ENCODE measurements around the gene ITPR1. TPM values are rescaled to one million over a fixed set of nuclear protein-coding genes. Genes with fewer than 3 reads are reported as not detected.

Gene ITPR1
- total and polyA plus RNA-seq, 2 experiments from 2014 or later: 6.8 to 21.0 TPM

DNA sequence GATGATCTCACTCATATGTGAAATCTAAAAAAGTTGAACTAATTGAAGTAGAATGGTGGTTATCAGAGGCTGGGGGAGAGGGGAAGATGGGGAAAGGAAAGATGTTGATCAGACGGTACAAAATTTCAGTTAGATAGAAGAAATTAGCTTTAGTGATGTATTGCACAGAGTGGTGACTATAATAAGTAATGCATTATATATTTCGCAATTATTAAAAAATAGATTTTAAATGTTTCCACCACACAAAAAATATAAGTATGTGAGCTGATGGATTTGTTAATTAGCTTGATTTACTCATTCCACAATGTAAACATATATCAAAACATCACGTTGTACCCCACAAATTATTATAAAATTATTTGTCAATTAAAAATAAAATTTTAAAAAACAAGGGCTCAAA is 34.2 kb upstream of the ITPR1 start (continued):
- TF ChIP-seq, protein P1, sequence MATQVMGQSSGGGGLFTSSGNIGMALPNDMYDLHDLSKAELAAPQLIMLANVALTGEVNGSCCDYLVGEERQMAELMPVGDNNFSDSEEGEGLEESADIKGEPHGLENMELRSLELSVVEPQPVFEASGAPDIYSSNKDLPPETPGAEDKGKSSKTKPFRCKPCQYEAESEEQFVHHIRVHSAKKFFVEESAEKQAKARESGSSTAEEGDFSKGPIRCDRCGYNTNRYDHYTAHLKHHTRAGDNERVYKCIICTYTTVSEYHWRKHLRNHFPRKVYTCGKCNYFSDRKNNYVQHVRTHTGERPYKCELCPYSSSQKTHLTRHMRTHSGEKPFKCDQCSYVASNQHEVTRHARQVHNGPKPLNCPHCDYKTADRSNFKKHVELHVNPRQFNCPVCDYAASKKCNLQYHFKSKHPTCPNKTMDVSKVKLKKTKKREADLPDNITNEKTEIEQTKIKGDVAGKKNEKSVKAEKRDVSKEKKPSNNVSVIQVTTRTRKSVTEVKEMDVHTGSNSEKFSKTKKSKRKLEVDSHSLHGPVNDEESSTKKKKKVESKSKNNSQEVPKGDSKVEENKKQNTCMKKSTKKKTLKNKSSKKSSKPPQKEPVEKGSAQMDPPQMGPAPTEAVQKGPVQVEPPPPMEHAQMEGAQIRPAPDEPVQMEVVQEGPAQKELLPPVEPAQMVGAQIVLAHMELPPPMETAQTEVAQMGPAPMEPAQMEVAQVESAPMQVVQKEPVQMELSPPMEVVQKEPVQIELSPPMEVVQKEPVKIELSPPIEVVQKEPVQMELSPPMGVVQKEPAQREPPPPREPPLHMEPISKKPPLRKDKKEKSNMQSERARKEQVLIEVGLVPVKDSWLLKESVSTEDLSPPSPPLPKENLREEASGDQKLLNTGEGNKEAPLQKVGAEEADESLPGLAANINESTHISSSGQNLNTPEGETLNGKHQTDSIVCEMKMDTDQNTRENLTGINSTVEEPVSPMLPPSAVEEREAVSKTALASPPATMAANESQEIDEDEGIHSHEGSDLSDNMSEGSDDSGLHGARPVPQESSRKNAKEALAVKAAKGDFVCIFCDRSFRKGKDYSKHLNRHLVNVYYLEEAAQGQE (IDR thresholded peaks at IDR 0.05; ENCODE audit: unreplicated experiment): no peak
- TF ChIP-seq JUNB (IDR thresholded peaks at IDR 0.05; ENCODE audit: unreplicated experiment) (no peak), POLR2AphosphoS5 (IDR thresholded peaks at IDR 0.05; ENCODE audit: low read depth) (no peak)

DNA sequence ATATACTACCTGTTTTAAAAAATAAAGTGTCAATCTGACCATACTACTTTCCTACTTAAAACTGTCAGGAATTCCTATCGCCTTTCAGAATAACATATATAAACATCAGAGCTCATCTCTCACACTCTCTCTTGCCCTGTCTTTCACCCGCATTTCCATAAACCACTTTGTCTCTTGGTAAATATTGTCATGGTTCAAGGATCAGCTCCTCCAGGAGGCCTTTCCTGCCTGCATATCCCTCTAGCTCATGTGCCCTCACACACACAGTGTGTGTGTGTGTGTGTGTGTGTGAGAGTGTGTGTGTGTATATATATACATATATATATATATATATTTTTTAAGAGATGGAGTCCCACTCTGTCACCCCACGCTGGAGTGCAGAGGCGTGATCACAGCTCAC is 32.8 kb upstream of the ITPR1 start:
- H3K27ac Mint-ChIP-seq: no peak overlapping the region
- Histone ChIP-seq H3K79me2 (replicated peaks; ENCODE audit: insufficient read depth) (no peaks in the 10 kb centered on the region), H4K20me1 (replicated peaks; ENCODE audit: insufficient read depth) (no peaks in the 10 kb centered on the region), H2AFZ (no peak overlapping the region), H3K4me3 (no peak overlapping the region), H3K4me2 (no peak overlapping the region), H3K36me3 (ENCODE audit: insufficient read depth) (no peaks in the 10 kb centered on the region), H3K9me2 (ENCODE audit: insufficient read depth) (no peaks in the 10 kb centered on the region), H3K27me3 (ENCODE audit: insufficient read depth) (no peaks in the 10 kb centered on the region), H3K4me1 (ENCODE audit: insufficient read depth) (no peaks in the 10 kb centered on the region), H3F3A (replicated peaks; ENCODE audit: low read depth) (no peaks in the 10 kb centered on the region), H3K27ac (ENCODE audit: low read depth) (no peak overlapping the region)
- no peaks in the 10 kb centered on the region for H3K9me3 Mint-ChIP-seq
- ATAC-seq (no peak), DNase-seq (ENCODE audit: low spot score) (no peak)
- no peaks in the 10 kb centered on the region for H3K4me1 Mint-ChIP-seq
- H3K4me3 Mint-ChIP-seq: no peak overlapping the region
- no peaks in the 10 kb centered on the region for H3K27me3 Mint-ChIP-seq (ENCODE audit: insufficient read depth, low read depth, poor library complexity)
- H3K36me3 Mint-ChIP-seq (ENCODE audit: low read depth): no peaks in the 10 kb centered on the region
- TF ChIP-seq, protein P2, sequence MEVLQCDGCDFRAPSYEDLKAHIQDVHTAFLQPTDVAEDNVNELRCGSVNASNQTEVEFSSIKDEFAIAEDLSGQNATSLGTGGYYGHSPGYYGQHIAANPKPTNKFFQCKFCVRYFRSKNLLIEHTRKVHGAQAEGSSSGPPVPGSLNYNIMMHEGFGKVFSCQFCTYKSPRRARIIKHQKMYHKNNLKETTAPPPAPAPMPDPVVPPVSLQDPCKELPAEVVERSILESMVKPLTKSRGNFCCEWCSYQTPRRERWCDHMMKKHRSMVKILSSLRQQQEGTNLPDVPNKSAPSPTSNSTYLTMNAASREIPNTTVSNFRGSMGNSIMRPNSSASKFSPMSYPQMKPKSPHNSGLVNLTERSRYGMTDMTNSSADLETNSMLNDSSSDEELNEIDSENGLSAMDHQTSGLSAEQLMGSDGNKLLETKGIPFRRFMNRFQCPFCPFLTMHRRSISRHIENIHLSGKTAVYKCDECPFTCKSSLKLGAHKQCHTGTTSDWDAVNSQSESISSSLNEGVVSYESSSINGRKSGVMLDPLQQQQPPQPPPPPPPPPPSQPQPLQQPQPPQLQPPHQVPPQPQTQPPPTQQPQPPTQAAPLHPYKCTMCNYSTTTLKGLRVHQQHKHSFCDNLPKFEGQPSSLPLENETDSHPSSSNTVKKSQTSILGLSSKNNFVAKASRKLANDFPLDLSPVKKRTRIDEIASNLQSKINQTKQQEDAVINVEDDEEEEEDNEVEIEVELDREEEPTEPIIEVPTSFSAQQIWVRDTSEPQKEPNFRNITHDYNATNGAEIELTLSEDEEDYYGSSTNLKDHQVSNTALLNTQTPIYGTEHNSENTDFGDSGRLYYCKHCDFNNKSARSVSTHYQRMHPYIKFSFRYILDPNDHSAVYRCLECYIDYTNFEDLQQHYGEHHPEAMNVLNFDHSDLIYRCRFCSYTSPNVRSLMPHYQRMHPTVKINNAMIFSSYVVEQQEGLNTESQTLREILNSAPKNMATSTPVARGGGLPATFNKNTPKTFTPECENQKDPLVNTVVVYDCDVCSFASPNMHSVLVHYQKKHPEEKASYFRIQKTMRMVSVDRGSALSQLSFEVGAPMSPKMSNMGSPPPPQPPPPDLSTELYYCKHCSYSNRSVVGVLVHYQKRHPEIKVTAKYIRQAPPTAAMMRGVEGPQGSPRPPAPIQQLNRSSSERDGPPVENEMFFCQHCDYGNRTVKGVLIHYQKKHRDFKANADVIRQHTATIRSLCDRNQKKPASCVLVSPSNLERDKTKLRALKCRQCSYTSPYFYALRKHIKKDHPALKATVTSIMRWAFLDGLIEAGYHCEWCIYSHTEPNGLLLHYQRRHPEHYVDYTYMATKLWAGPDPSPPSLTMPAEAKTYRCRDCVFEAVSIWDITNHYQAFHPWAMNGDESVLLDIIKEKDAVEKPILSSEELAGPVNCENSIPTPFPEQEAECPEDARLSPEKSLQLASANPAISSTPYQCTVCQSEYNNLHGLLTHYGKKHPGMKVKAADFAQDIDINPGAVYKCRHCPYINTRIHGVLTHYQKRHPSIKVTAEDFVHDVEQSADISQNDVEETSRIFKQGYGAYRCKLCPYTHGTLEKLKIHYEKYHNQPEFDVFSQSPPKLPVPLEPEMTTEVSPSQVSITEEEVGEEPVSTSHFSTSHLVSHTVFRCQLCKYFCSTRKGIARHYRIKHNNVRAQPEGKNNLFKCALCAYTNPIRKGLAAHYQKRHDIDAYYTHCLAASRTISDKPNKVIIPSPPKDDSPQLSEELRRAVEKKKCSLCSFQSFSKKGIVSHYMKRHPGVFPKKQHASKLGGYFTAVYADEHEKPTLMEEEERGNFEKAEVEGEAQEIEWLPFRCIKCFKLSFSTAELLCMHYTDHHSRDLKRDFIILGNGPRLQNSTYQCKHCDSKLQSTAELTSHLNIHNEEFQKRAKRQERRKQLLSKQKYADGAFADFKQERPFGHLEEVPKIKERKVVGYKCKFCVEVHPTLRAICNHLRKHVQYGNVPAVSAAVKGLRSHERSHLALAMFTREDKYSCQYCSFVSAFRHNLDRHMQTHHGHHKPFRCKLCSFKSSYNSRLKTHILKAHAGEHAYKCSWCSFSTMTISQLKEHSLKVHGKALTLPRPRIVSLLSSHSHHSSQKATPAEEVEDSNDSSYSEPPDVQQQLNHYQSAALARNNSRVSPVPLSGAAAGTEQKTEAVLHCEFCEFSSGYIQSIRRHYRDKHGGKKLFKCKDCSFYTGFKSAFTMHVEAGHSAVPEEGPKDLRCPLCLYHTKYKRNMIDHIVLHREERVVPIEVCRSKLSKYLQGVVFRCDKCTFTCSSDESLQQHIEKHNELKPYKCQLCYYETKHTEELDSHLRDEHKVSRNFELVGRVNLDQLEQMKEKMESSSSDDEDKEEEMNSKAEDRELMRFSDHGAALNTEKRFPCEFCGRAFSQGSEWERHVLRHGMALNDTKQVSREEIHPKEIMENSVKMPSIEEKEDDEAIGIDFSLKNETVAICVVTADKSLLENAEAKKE (CRISPR knock-in tag; IDR thresholded peaks at IDR 0.05): no peak
- TF ChIP-seq, protein P3, sequence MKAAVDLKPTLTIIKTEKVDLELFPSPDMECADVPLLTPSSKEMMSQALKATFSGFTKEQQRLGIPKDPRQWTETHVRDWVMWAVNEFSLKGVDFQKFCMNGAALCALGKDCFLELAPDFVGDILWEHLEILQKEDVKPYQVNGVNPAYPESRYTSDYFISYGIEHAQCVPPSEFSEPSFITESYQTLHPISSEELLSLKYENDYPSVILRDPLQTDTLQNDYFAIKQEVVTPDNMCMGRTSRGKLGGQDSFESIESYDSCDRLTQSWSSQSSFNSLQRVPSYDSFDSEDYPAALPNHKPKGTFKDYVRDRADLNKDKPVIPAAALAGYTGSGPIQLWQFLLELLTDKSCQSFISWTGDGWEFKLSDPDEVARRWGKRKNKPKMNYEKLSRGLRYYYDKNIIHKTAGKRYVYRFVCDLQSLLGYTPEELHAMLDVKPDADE (IDR thresholded peaks at IDR 0.05): no peak
- TF ChIP-seq ZNF331 (CRISPR knock-in tag; IDR thresholded peaks at IDR 0.05; ENCODE audit: low read depth) (no peak), JUNB (IDR thresholded peaks at IDR 0.05; ENCODE audit: unreplicated experiment) (no peak), ZNF114 (CRISPR knock-in tag; IDR thresholded peaks at IDR 0.05) (no peak), EZH2 (IDR thresholded peaks at IDR 0.05; ENCODE audit: low read depth, unreplicated experiment) (no peak), CREB1 (CRISPR knock-in tag; IDR thresholded peaks at IDR 0.05; ENCODE audit: low read depth) (no peak), STAT1 (IDR thresholded peaks at IDR 0.05; ENCODE audit: unreplicated experiment) (no peak)
- TF ChIP-seq, protein P1 (IDR thresholded peaks at IDR 0.05; ENCODE audit: unreplicated experiment): no peak

All from GM23338 (cell line).